Activated CD4-positive, alpha-beta T cell treated with anti-CD3 and anti-CD28 coated beads for 1 hour (primary cell): Measurements from ENCODE around the gene SERPINB7.
"Not testable (repeated sequence)": the region's sequence is repeated elsewhere in the genome, so short reads cannot be mapped to it uniquely, and the experiment has no call there.

Experiments used
- DNase-seq: peaks from one replicate; pipeline ENCODE4 v3.0.0-alpha.2; 2020

SERPINB7 gene

GRCh38 chr18:63775166-63775730 is at the start of gene SERPINB7:
SERPINB7 (plus strand) TSS chr18:63775418; CDS start chr18:63782373, 6,955 bp downstream.
- DNase-seq, result no peak

- no peak for DNase-seq
Observed at GRCh38 chr18:63725682-63726480, 49.3 kb upstream of the SERPINB7 start.

GRCh38 chr18:63730773-63731172 is 44.4 kb upstream of the SERPINB7 start:
- DNase-seq, result no peak

- no peak for DNase-seq
Observed at GRCh38 chr18:63731215-63731614, 44.0 kb upstream of the SERPINB7 start.

GRCh38 chr18:63736876-63737275 is 38.3 kb upstream of the SERPINB7 start:
- no peak for DNase-seq

- no peak for DNase-seq
Observed at GRCh38 chr18:63741769-63742168, 33.4 kb upstream of the SERPINB7 start.

GRCh38 chr18:63747006-63747405 is 28.2 kb upstream of the SERPINB7 start:
- DNase-seq, result no peak

GRCh38 chr18:63749489-63749888 is 25.7 kb upstream of the SERPINB7 start:
- no peak for DNase-seq

- DNase-seq, result no peak
Observed at GRCh38 chr18:63752636-63753035, 22.6 kb upstream of the SERPINB7 start.

- no peak for DNase-seq
Observed at GRCh38 chr18:63753676-63754075, 21.5 kb upstream of the SERPINB7 start.

GRCh38 chr18:63757541-63757940 is 17.7 kb upstream of the SERPINB7 start:
- no peak for DNase-seq

GRCh38 chr18:63758615-63759240 is 16.5 kb upstream of the SERPINB7 start:
- no peak for DNase-seq

GRCh38 chr18:63759786-63760185 is 15.4 kb upstream of the SERPINB7 start:
- not testable (repeated sequence) for DNase-seq

GRCh38 chr18:63762518-63762917 is 12.7 kb upstream of the SERPINB7 start:
- DNase-seq, result no peak

GRCh38 chr18:63763831-63764600 is 11.2 kb upstream of the SERPINB7 start:
- no peak for DNase-seq

GRCh38 chr18:63765837-63766236 is 9.4 kb upstream of the SERPINB7 start:
- DNase-seq, result no peak

GRCh38 chr18:63773551-63773950 is 1.7 kb upstream of the SERPINB7 start:
- no peak for DNase-seq

GRCh38 chr18:63774511-63774910 is 707 bp upstream of the SERPINB7 start:
- no peak for DNase-seq

- DNase-seq, result no peak
Observed at GRCh38 chr18:63779386-63779785, 4.2 kb downstream of the SERPINB7 start.

GRCh38 chr18:63783394-63783793 is 8.2 kb downstream of the SERPINB7 start:
- no peak for DNase-seq

GRCh38 chr18:63784787-63785452 is 9.7 kb downstream of the SERPINB7 start:
- no peak for DNase-seq

- no peak for DNase-seq
Observed at GRCh38 chr18:63787673-63788072, 12.5 kb downstream of the SERPINB7 start.
